HG03442 (cell line): ENCODE measurements around the gene ADAMTSL3.

Source experiments
- ATAC-seq: cut with Tn5 transposase; IDR thresholded peaks from one replicate; pipeline ENCODE4 v1.9.1; 2021; ENCODE audit warnings: mild to moderate bottlenecking, moderate library complexity; ENCODE audit not compliant: unreplicated experiment

The ADAMTSL3 gene

GRCh38 chr15:83656192-83656591, 2.3 kb downstream of the ADAMTSL3 start:
- no peak for ATAC-seq

- no peak for ATAC-seq
These were observed 3.1 kb downstream of the ADAMTSL3 start for GRCh38 chr15:83656943-83657528.

DNA sequence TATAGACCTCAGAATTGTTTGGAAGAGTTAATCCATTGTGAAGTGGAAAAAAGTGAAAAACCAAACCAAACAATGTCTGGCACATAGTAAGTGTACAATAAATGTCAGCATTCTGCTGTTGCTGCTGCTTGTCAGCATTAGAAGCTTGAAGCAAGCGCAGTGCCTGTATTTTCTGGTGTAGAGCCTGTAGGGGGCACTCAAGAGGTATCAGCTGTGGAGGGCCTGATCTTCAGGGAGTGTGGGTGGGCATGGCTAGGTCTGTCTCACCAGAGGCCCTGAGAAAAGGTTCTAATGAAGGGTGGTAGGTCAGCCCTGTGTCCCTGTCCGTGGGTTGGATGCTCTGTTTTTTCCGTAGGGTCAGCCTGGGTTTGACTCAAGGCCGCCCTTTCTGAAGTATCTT, 3.6 kb downstream of the ADAMTSL3 start:
- no peak for ATAC-seq

- no peak for ATAC-seq
These were observed 4.8 kb downstream of the ADAMTSL3 start for GRCh38 chr15:83658430-83659416.

- no peak for ATAC-seq
These were observed 5.5 kb downstream of the ADAMTSL3 start for GRCh38 chr15:83659417-83659812.

DNA sequence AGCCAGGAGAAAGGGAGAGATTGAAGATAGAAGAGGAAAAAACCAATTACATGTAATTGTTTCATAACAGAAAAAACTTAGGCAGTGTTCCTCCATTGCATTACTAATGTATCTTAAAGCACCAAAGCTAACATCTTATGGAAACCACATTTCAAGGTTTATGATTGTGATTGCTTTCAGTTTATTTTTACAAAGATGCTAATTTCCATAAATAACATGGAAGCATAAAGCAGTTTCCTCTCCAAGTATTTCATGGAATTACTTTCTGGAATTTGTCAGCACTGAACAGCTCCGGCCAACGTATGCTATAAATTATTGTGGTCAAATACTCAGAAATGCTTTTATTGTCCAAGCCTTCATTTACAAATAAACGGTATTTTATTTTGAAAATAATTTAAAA, 11.6 kb downstream of the ADAMTSL3 start:
- ATAC-seq, result no peak

- ATAC-seq, result no peak
These were observed 16.8 kb downstream of the ADAMTSL3 start for GRCh38 chr15:83670672-83671229.

DNA sequence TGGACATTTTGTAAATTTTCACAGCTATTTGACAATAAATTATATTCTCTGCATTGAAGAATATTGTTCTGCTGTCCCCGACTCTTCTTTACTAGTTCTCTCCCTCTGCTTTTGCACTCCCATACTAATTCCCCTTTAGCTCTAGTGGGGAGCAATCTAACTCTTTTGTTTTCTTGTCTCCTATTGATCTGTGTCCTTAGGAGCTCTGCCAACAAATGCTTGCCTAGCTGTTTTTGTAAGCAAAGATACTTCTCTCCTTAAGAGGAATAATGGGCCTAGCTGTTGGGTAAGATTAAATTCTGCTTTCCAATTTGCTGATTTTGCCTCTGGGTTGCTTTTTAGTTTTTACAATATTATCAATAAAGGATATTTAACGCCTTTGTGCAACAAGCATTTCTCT, 17.7 kb downstream of the ADAMTSL3 start:
- no peak for ATAC-seq

DNA sequence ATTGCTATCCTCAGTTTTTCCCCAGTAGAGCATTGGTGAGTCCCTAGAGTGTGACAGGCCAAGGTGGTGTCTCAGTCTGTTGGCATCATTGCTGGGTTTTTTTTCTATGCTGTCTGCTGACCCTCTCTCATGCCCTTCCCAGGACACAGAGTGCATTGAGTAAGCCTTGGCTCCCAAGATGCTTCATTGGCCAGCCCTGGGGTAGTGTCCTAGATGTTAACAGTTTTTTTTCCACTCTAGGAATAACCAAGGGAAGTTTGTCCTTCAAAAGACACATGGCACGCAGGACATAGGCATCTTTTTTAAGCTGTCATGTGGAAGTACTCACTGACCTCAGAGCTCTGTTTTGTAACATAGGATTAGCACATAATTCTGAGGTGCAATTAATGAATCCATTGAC, 19.5 kb downstream of the ADAMTSL3 start:
- ATAC-seq, result no peak

GRCh38 chr15:83682476-83683088, 28.7 kb downstream of the ADAMTSL3 start:
- no peak for ATAC-seq

DNA sequence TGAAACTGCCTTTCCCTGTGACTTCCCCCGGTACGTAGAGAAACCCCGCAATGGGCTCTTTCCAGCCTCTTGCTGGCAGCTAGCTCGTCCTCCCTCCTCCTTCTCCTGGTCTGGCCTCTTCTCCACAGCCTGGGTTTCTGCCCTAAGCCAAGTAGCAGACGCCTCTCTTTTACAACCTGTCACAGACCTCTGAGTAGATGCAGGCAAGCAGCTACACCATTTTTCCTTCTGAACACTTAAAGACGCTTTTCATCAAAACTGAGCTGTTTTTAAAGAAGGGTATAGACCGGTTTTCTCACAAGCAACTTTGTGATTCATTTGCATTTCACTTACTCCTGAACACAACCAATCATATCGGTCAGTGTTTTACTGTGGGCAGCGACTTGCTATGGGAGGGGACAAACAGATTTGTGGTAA, 32.0 kb downstream of the ADAMTSL3 start:
- no peak for ATAC-seq

- no peak for ATAC-seq
These were observed 34.3 kb downstream of the ADAMTSL3 start for GRCh38 chr15:83688201-83688600.

DNA sequence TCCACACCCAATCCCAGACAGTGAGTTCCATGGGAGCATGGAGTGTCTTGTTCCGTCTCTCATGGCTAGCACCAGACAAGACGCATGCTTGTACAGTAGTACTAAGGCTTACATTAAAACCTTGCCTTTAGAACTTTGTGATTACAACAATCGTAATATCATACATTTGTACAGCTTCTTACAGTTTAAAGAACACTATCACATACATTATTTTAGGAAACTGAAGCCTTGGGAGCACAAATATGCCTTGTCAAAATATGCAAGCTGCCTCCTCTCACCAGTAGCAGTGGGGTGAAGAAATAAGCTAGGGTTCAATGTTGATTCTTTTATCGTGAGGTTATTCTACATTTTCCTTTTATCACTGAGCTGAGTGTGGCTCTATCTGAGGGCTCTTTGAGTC, 36.8 kb downstream of the ADAMTSL3 start:
- no peak for ATAC-seq

GRCh38 chr15:83692746-83693581, 39.0 kb downstream of the ADAMTSL3 start:
- no peak for ATAC-seq

DNA sequence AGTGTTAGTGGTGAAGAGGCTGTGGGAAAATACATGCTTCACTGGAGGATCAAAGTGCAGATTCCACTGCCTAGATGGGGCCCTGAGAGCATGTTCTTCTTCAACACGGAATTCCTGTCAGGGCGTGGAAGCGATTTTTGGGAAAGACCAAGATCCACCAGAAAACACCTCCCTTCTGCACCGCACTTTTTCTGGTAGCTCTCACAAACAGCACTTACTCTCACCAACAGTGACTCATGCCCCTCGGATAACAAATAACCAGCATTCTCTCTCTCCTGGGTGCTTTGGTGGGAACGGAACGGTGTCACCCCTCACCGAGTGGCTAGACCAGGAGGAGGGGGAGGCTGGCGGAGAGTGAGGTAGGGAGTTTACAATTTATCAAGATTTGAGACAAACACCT, 40.1 kb downstream of the ADAMTSL3 start:
- no peak for ATAC-seq

DNA sequence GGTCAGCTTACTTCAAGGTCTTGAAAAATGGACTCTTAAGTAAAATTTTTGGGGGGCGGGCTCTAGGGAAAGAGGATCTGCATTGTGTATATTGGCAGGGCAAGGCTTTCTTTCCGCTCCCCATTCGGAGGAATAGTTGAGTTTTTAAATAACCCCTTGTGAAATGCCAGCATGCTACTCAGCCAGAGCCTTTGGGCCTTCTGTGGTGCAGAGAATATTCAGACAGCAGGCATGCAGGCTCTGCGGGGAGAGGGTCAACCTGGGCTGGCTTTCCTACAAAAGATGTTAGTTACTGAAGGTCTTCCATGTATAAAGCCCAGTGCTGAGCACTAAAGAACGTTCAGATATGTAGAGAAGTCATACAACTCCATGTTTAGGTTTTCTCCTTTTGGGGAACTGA, 40.6 kb downstream of the ADAMTSL3 start:
- ATAC-seq, result no peak

DNA sequence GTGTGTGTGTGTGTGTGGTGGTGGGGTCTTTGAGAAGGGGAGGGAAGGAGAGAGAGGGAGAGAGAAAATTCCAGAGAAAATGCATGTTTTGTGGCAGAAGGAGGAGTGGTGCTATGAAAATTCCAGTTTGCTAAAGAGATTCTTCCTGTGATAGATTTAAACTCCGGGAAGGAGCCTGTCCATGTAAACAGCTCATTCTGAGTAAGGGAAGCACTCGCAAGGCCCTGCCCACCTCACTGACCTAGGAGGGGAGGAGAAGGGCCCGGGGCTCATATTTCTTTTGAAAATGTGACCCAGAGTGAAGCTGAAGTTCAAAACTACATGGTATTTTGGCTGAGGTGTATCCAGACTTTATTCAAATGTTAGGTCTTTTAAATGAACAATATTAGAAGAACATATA, 41.3 kb downstream of the ADAMTSL3 start:
- ATAC-seq, result no peak

DNA sequence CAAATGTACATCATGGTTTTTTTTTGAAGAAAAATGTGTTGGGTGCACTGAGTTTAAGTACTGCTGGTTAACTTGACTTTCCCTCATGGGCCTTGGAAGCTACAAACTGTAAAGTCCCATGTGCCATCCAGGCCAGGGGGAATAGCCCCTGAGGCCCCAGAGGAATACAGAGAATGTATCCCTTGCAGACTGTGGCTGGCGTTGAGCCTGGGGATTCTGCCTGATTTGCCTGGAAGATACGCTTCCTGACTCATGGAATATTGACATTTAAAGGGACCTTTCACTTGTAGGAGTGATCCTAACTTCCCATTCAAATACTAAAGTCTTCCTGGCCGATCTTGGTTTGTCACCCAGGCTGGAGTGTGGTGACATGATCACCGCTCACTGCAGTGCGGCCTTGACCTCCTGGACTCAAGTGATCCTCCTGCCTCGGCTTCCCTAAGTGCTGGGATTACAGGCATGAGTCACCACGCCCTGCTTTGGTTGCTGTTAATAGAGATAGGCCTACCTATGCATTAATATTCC, 42.0 kb downstream of the ADAMTSL3 start:
- ATAC-seq, result no peak

GRCh38 chr15:83697716-83698115, 43.8 kb downstream of the ADAMTSL3 start:
- ATAC-seq, result no peak

DNA sequence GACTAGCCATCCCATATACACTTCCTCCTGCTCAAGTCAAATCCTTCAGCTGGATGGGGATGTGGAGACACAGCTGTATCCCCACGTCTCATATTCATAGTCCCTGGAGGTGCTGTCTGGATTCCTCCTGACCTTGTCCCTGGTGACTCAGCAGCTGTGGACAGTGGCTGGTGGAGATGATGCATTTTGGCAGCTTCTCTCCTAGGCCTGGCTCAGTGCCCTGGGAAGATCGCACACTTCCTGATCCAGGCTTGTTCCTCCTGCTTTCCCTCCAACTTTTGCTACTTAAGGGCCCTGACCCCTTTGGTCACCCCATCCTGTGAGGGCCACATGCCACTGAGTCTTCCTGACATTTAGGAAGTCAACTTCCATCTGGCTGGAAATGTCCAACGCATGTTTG, 44.4 kb downstream of the ADAMTSL3 start:
- ATAC-seq, result no peak
